GDM1 (cell line): Measurements from ENCODE around the gene CLEC10A.
"Not testable (repeated sequence)": the region's sequence is repeated elsewhere in the genome, so short reads cannot be mapped to it uniquely, and the experiment has no call there.

ENCODE experiments used
- DNase-seq: peaks from one replicate; lab custom pipeline; 2025; lab: John Stamatoyannopoulos, UW

CLEC10A gene

GRCh38 chr17:7079581-7080455 lies at the start of gene CLEC10A:
TSS of gene CLEC10A (minus strand) at chr17:7080251. CDS start at chr17:7078812, 1,439 bp downstream.
- DNase-seq: peak; percentile 44

GRCh38 chr17:7129311-7129710 lies 49.3 kb upstream of the CLEC10A start:
- no peak for DNase-seq

- no peak for DNase-seq
Measured at GRCh38 chr17:7128160-7128559, 48.1 kb upstream of the CLEC10A start.

- not testable (repeated sequence) for DNase-seq
Measured at GRCh38 chr17:7127501-7127900, 47.5 kb upstream of the CLEC10A start.

GRCh38 chr17:7126386-7126785 lies 46.3 kb upstream of the CLEC10A start:
- not testable (repeated sequence) for DNase-seq

GRCh38 chr17:7124923-7125322 lies 44.9 kb upstream of the CLEC10A start:
- DNase-seq: no peak

GRCh38 chr17:7123844-7124243 lies 43.8 kb upstream of the CLEC10A start:
- no peak for DNase-seq

- no peak for DNase-seq
Measured at GRCh38 chr17:7122381-7122780, 42.3 kb upstream of the CLEC10A start.

GRCh38 chr17:7120635-7121034 lies 40.6 kb upstream of the CLEC10A start:
- not testable (repeated sequence) for DNase-seq

GRCh38 chr17:7120123-7120522 lies 40.1 kb upstream of the CLEC10A start:
- no peak for DNase-seq

- no peak for DNase-seq
Measured at GRCh38 chr17:7119314-7119713, 39.3 kb upstream of the CLEC10A start.

- peak; percentile 32 for DNase-seq
Measured at GRCh38 chr17:7114875-7115614, 35.0 kb upstream of the CLEC10A start.

GRCh38 chr17:7114241-7114874 lies 34.3 kb upstream of the CLEC10A start, which contains the start of gene ASGR2:
TSS of gene ASGR2 (minus strand) at chr17:7114822. CDS start at chr17:7114240, 582 bp downstream.
- no peak for DNase-seq

GRCh38 chr17:7113273-7114071 lies 33.4 kb upstream of the CLEC10A start:
- no peak for DNase-seq

- no peak for DNase-seq
Measured at GRCh38 chr17:7112510-7113108, 32.6 kb upstream of the CLEC10A start.

GRCh38 chr17:7111784-7112509 lies 31.9 kb upstream of the CLEC10A start:
- no peak for DNase-seq

GRCh38 chr17:7110617-7111306 lies 30.7 kb upstream of the CLEC10A start:
- DNase-seq: no peak

GRCh38 chr17:7109461-7110322 lies 29.6 kb upstream of the CLEC10A start:
- DNase-seq: no peak

GRCh38 chr17:7108981-7109380 lies 28.9 kb upstream of the CLEC10A start:
- no peak for DNase-seq
